Measurements from ENCODE around the gene CRYBB3.
"Not testable (repeated sequence)": the region's sequence is repeated elsewhere in the genome, so short reads cannot be mapped to it uniquely, and the experiment has no call there.

Gene CRYBB3

DNA sequence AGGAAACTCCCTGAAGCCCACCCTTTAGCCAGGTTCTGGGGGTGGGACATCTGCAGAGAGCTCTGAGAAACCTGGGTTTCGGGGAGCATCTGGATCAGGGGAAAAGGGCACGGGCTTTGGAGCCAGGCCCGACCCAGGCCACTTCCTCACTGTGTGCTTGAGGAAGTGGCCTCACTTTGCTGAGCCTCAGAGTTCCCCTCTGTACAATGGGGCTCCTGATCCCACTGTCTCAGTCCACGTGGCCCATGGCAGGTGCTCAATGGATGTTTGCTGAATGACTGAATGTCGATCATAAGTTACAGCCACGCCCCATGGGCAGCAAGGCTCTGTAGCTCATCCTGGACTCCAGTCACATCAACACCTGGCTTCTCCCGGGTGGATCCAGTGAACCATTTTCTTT, 1.3 kb downstream of the CRYBB3 start:
- DNase-seq (ENCODE audit: extremely low read depth, low read depth), result no peak
- TF ChIP-seq, protein P1, sequence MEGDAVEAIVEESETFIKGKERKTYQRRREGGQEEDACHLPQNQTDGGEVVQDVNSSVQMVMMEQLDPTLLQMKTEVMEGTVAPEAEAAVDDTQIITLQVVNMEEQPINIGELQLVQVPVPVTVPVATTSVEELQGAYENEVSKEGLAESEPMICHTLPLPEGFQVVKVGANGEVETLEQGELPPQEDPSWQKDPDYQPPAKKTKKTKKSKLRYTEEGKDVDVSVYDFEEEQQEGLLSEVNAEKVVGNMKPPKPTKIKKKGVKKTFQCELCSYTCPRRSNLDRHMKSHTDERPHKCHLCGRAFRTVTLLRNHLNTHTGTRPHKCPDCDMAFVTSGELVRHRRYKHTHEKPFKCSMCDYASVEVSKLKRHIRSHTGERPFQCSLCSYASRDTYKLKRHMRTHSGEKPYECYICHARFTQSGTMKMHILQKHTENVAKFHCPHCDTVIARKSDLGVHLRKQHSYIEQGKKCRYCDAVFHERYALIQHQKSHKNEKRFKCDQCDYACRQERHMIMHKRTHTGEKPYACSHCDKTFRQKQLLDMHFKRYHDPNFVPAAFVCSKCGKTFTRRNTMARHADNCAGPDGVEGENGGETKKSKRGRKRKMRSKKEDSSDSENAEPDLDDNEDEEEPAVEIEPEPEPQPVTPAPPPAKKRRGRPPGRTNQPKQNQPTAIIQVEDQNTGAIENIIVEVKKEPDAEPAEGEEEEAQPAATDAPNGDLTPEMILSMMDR (IDR thresholded peaks at IDR 0.05; ENCODE audit: low read depth, low read length), result no peak

DNA sequence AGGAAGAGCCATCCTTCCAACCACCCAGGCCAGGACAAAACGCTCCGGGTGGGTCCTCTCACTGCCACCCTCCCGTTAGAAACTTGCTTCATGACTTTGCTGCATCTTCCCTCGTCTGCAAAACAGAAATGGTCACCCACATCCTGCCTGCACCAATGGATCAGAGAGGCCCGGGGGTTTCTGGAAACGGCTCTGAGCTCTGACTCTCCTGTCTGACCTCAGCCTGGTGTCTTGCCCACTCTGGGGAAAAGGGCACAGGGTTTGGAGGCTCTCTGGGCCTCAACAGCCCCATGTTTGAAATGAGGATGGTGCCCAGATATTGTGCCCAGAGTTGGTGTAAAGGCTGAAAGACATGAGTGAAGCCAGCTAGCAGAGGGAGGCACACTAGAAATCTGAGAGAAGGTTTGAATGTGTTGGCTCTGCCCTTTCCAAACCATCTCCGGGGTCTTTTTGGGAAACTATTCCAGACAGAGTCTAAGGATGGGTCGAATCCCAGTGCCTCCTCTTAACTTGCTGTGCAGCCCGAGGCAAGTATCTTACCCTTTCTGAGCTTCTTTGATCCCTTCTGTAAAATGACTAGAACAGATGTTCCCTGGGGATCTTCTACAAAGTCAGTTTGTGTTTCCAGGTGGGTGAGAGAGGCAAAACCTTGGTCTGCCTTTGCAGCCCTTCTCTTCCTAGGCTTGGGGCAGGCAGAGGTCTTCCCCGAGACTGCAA, 2.1 kb downstream of the CRYBB3 start:
- TF ChIP-seq, protein P1 (IDR thresholded peaks at IDR 0.05; ENCODE audit: low read depth, low read length), result no peak

DNA sequence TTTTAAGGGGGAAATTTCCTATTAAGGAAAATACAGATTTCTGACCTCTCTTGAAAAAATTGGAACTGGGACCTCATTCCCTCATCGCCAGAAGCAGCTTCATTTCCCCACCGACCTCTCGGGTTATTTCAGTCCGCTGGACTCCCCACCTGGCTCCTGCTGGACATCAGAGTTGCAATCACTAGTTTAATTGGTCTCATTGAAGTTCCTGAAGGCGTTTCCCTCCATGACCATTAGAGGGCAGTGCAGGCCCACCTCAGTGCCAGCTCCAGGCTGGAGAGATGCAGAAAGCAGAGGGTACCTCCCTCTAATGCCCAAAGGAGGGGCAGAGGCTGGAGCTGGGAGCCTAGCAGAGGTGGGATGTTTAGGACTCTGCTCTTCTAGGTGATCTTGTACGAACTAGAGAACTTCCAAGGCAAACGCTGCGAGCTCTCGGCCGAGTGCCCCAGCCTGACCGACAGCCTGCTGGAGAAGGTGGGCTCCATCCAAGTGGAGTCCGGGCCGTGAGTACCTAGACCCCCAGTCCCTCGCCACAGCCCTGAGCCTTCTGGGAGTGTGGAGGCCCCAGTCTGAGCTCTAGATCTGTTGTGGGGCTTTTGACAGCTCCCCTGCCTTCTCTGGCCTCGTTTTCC, 2.7 kb downstream of the CRYBB3 start:
- TF ChIP-seq, protein P1 (IDR thresholded peaks at IDR 0.05; ENCODE audit: low read depth, low read length), result peak; percentile 92
- DNase-seq (ENCODE audit: extremely low read depth, low read depth), result peak; percentile 7

More for the DNA sequence above, 2.1 kb downstream of the CRYBB3 start:
- no peak for DNase-seq (ENCODE audit: extremely low read depth, low read depth)

DNA sequence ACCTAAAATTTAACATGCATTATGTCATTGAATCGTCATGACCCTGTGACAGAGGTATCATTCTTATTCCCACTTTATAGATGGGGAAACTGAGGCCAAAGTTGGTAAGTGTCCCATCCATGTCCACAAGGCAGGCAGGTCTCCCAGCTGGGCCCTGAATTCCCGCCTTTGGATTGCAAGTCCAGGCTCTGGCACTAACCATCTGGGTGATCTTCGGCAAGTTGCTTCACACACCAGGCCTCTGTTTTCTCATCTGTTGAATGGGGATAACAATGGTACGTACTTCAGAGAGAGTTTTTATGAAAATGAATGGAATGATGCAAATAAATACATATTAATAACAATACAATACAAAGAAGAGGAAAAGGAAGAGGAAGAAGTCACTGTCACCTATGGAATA, 3.4 kb downstream of the CRYBB3 start:
- TF ChIP-seq, protein P1 (IDR thresholded peaks at IDR 0.05; ENCODE audit: low read depth, low read length), result no peak
- DNase-seq (ENCODE audit: extremely low read depth, low read depth), result no peak

DNA sequence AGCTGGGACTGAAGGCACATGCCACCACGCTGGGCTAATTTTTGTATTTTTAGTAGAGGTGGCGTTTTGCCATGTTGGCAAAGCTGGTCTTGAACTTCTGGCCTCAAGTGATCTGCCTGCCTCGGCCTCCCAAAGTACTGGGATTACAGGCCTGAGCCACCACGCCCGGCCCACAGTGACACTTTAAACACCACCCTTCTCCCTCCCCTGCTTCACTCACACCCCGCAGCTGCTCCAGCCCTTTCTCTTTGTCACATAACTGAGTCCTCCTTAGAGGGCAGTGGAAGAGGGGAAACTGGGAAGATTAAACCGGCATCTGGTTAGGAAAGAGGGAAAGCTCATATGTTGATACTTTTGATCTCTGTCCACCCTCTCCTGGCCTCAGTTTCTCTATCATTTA, 4.9 kb downstream of the CRYBB3 start:
- DNase-seq (ENCODE audit: extremely low read depth, low read depth), result not testable (repeated sequence)

DNA sequence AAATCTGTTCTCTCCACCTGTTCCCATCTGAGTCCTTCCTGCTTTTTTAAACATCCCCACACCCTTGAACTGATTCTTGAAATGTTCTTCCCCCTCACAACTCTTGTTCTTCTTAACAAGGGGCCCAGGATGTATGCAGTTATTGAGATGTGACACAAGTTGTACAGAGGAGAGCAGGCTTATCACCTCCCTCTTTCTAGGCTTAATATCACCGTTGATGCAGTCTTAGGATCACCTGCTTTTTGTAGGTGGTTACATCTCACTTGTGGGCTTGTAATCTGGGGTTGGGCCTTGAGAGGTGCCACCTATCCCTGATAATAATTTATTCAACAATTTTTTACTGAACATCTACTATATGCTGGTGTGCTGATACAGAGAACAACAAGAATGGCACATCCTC, 6.2 kb downstream of the CRYBB3 start:
- TF ChIP-seq, protein P1 (IDR thresholded peaks at IDR 0.05; ENCODE audit: low read depth, low read length), result no peak
- DNase-seq (ENCODE audit: extremely low read depth, low read depth), result no peak

DNA sequence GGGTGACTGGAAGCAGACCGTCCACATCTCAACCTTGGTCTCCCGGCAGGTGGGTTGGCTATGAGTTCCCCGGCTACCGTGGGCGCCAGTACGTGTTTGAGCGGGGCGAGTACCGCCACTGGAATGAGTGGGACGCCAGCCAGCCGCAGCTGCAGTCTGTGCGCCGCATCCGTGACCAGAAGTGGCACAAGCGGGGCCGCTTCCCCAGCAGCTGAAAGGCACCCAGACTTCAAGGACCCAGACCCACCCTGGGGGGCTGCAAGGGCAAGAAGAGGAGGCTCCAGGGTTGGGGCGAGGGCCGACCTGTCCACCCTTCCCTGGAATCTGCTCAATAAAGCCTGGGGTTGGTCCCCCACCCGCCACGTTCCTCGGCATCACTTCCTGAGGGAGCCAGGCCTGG, 7.3 kb downstream of the CRYBB3 start:
- no peak for DNase-seq (ENCODE audit: extremely low read depth, low read depth)
- TF ChIP-seq, protein P1 (IDR thresholded peaks at IDR 0.05; ENCODE audit: low read depth, low read length), result no peak
